Ishikawa (cell line): ENCODE data around the gene ALKBH7.

ENCODE experiments used
- CEBPB ChIP-seq: IDR thresholded peaks from 2 replicates; pipeline ENCODE4 v1.6.1; 2012
- CREB1 ChIP-seq: IDR thresholded peaks from 2 replicates; pipeline ENCODE4 v1.6.1; 2012; ENCODE audit warnings: low read depth
- EGR1 ChIP-seq: IDR thresholded peaks from 2 replicates; pipeline ENCODE4 v1.6.1; 2012
- EP300 ChIP-seq: IDR thresholded peaks from 2 replicates; pipeline ENCODE4 v1.6.1; 2012; ENCODE audit warnings: borderline replicate concordance
- FOXM1 ChIP-seq: IDR thresholded peaks from 2 replicates; pipeline ENCODE4 v1.6.1; 2012; ENCODE audit warnings: low read depth, borderline replicate concordance
- NFIC ChIP-seq: IDR thresholded peaks from 2 replicates; pipeline ENCODE4 v1.6.1; 2012
- RAD21 ChIP-seq: IDR thresholded peaks from 2 replicates; pipeline ENCODE4 v1.6.1; 2012; ENCODE audit warnings: low read depth
- TAF1 ChIP-seq: IDR thresholded peaks from 2 replicates; pipeline ENCODE4 v1.6.1; 2012; ENCODE audit warnings: low read depth, mild to moderate bottlenecking
- TCF12 ChIP-seq: IDR thresholded peaks from 2 replicates; pipeline ENCODE4 v1.6.1; 2012; ENCODE audit warnings: low read depth
- TEAD4 ChIP-seq: IDR thresholded peaks from 2 replicates; pipeline ENCODE4 v1.6.1; 2012
- YY1 ChIP-seq: IDR thresholded peaks from 2 replicates; pipeline ENCODE4 v1.6.1; 2012; ENCODE audit warnings: low read depth
- ZBTB7A ChIP-seq: IDR thresholded peaks from 2 replicates; pipeline ENCODE4 v1.6.1; 2012; ENCODE audit warnings: low read depth
- TF ChIP-seq, protein P1 (sequence below): IDR thresholded peaks from 2 replicates; pipeline ENCODE4 v1.6.1; 2012; ENCODE audit warnings: low read depth, mild to moderate bottlenecking
- TF ChIP-seq, protein P2 (sequence below): IDR thresholded peaks from 2 replicates; pipeline ENCODE4 v1.6.1; 2012
- TF ChIP-seq, protein P3 (sequence below): IDR thresholded peaks from 2 replicates; pipeline ENCODE4 v1.6.1; 2012

Gene ALKBH7

DNA sequence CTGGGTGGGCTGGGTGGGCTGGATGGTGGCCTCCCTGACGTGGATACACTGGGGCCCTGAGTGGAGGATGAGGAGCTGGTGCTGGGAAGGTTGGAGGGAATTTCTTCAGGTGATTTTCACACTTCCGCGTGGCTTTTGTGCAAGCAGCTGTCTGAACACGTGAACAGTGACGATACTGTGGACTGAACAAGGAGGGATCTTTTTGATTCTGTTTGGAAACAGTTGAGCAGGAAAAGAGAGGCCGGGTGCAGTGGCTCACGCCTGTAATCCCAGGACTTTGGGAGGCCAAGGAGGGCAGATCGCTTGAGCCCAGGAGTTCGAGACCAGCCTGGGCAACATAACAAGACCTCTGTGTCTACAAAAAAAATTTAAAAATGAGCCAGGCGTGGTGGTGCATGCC lies 29.5 kb downstream of the ALKBH7 start:
- TF ChIP-seq, protein P1, sequence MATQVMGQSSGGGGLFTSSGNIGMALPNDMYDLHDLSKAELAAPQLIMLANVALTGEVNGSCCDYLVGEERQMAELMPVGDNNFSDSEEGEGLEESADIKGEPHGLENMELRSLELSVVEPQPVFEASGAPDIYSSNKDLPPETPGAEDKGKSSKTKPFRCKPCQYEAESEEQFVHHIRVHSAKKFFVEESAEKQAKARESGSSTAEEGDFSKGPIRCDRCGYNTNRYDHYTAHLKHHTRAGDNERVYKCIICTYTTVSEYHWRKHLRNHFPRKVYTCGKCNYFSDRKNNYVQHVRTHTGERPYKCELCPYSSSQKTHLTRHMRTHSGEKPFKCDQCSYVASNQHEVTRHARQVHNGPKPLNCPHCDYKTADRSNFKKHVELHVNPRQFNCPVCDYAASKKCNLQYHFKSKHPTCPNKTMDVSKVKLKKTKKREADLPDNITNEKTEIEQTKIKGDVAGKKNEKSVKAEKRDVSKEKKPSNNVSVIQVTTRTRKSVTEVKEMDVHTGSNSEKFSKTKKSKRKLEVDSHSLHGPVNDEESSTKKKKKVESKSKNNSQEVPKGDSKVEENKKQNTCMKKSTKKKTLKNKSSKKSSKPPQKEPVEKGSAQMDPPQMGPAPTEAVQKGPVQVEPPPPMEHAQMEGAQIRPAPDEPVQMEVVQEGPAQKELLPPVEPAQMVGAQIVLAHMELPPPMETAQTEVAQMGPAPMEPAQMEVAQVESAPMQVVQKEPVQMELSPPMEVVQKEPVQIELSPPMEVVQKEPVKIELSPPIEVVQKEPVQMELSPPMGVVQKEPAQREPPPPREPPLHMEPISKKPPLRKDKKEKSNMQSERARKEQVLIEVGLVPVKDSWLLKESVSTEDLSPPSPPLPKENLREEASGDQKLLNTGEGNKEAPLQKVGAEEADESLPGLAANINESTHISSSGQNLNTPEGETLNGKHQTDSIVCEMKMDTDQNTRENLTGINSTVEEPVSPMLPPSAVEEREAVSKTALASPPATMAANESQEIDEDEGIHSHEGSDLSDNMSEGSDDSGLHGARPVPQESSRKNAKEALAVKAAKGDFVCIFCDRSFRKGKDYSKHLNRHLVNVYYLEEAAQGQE: no peak
- TF ChIP-seq YY1 (no peak), CEBPB (no peak), TAF1 (no peak), TCF12 (no peak), CREB1 (no peak), TEAD4 (no peak), FOXM1 (no peak), RAD21 (no peak), ZBTB7A (no peak), NFIC (no peak), EGR1 (no peak), EP300 (no peak)
- TF ChIP-seq, protein P2, sequence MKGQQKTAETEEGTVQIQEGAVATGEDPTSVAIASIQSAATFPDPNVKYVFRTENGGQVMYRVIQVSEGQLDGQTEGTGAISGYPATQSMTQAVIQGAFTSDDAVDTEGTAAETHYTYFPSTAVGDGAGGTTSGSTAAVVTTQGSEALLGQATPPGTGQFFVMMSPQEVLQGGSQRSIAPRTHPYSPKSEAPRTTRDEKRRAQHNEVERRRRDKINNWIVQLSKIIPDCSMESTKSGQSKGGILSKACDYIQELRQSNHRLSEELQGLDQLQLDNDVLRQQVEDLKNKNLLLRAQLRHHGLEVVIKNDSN: no peak
- TF ChIP-seq, protein P3, sequence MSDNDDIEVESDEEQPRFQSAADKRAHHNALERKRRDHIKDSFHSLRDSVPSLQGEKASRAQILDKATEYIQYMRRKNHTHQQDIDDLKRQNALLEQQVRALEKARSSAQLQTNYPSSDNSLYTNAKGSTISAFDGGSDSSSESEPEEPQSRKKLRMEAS: no peak

DNA sequence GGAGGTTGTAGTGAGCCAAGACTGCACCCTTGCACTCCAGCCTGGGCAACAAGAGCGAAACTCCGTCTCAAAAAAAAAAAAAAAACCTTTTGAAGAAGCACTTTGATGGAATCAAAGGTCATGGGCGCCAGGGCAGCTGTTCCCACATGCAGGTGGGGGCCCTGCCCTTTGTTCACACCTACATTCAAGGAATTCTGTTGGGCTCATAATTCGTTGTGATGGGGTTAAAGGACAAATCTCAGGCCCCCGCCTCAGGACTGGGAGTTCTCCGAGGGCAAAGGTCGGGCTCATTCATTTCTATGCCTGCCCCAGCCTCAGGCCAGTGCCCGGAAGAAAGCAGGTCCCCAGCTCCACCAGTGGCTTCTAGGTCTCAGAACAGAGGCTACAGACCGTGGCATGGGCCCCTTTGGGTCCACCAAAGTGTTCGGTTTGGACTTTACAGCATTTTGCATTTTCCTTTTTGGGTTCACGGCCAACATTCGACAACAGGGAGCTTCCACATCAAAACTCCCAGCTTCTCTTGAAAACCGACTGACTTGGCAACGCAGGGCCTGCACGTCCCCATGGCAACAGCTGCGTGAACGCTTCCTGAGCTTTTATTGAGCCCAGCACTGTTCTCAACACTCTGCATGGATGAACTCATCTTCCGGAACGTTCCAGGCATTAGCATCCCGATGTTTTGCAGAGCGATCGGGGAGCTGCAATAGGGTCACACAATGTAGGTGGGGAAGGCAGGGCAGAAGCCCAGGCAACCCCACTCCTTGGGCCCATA lies 30.4 kb downstream of the ALKBH7 start:
- no peak for TF ChIP-seq ZBTB7A

DNA sequence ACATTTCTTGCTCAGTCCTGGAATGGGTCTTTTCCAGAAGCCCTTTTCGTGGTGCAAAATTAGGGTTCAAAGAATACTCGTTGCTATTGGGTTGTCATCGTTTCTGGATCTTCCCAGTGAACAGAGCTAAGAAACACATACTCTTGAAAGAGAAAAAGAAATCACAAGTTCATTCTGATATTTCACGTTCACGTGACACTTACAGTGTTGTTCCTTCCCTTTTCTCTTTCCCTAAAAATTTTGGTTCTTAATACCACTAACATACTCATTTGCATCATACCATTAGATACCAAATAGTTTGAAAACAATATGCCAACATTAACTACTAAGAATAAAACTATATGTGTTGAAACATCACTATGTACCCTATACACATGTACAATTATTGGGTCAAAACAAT lies 33.8 kb downstream of the ALKBH7 start:
- TF ChIP-seq CEBPB (no peak), TCF12 (no peak), NFIC (no peak), CREB1 (no peak), EP300 (no peak), RAD21 (no peak), EGR1 (no peak)
- TF ChIP-seq, protein P2: no peak
- TF ChIP-seq, protein P3: no peak

DNA sequence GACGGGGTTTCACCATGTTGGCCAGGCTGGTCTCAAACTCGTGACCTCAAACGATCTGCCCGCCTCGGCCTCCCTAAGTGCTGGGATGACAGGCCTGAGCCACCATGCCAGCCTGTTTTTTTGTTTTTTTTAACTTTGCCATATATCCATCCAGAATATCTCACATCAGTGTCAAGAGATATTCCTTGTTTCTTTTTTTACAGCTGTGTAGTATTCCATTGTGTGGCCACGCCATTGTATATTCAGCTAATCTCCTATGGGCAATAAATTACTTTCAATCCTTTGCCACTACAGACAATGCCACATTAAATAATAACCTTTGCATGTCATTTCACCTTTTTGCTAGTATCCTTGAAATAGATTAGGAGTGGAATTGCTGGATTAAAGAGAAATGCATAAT lies 36.8 kb downstream of the ALKBH7 start:
- TF ChIP-seq RAD21: no peak
- TF ChIP-seq NFIC: no peak
- TF ChIP-seq TAF1: no peak
- TF ChIP-seq, protein P1: no peak
- TF ChIP-seq TEAD4: no peak
- no peak for TF ChIP-seq CEBPB
- TF ChIP-seq, protein P2: no peak
- TF ChIP-seq ZBTB7A: no peak
- no peak for TF ChIP-seq CREB1
- TF ChIP-seq, protein P3: no peak
- TF ChIP-seq EP300: no peak
- TF ChIP-seq FOXM1: no peak
- TF ChIP-seq YY1: no peak
- TF ChIP-seq TCF12: no peak

GRCh38 chr19:6412061-6412446 lies 39.5 kb downstream of the ALKBH7 start:
- no peak for TF ChIP-seq CEBPB
- TF ChIP-seq YY1: no peak
- TF ChIP-seq FOXM1: no peak
- TF ChIP-seq RAD21: no peak
- TF ChIP-seq ZBTB7A: no peak
- no peak for TF ChIP-seq TEAD4
- no peak for TF ChIP-seq NFIC
- no peak for TF ChIP-seq CREB1
- TF ChIP-seq, protein P1: no peak
- TF ChIP-seq EP300: no peak
- TF ChIP-seq, protein P3: no peak
- no peak for TF ChIP-seq EGR1
- TF ChIP-seq, protein P2: no peak
- TF ChIP-seq TCF12: no peak
- no peak for TF ChIP-seq TAF1
